LNCaP clone FGC (cell line): Measurements from ENCODE around the gene GON7.
"Not testable (repeated sequence)": the region's sequence is repeated elsewhere in the genome, so short reads cannot be mapped to it uniquely, and the experiment has no call there.

Experiments used
- DNase-seq: peaks from one replicate; pipeline ENCODE4 v3.0.0-alpha.2; 2011; ENCODE audit warnings: low read depth
- H3K4me3 ChIP-seq: 2 replicates; pipeline ENCODE4 v1.5.1; 2011; ENCODE audit warnings: mild to moderate bottlenecking, low read depth, low read length, control low read depth
- TF ChIP-seq, protein P1 (sequence below): IDR thresholded peaks from 2 replicates; pipeline ENCODE4 v1.5.1; 2012; ENCODE audit warnings: mild to moderate bottlenecking; ENCODE audit not compliant: control insufficient read depth, insufficient read depth; ENCODE audit errors: extremely low read depth

The GON7 gene

DNA sequence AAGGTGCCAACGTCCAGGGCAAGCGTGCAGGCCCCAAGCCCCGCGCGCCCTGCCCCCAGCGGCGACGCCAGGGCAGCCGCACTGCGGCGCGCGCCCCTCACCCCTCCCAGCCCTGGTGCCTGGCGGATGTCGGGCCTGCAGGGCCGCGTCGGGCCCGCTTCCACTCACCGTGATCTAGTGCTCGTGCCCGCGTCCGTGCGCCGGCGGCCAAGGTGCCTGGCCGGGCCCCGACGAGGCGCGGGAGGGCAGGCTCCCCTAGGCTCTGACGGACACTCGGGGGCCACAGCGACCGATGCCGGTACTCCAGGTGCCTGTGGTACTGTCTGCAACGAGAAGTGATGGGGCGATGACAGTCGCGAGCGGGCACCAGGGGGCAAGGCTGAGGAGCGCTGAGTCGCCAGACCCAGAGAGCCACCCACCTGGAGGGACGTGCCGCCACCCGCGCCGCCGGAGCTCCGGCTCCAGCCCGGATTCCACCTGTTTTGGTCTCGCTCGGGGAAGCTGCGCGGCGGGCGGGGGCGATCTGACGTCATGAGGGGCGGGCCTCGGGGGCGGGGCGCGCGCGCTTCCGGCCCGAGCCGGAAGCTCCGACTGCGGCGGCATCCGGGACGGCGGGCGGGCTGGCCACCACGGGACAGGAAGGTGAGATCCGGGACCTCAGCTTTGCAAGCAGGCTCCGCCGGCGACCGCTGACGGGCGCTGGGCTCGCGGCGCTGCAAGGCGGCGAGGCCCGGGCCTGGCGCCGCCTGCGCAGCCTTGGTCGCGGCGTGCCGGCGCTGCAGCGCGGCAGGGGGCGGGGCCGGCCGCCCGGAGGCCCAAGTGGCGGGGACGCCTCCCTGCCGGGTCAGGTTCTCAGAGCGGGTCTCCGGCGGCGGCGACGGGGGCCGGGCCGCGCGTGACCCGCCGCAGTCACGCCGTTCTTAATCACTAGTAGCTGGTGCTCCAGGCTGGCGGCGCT lies 22.2 kb downstream of the GON7 start, which contains the start of the genes LYSET and MOAP1:
TSS of gene LYSET (plus strand) at position 927 of the 958 bp plus-strand sequence. CDS start 89 bp downstream, outside the sequence.
TSS of gene MOAP1 (minus strand) at position 507 of the 958 bp plus-strand sequence. CDS start 655 bp downstream, outside the sequence.
- peak; percentile 54 for DNase-seq
- TF ChIP-seq, protein P1, sequence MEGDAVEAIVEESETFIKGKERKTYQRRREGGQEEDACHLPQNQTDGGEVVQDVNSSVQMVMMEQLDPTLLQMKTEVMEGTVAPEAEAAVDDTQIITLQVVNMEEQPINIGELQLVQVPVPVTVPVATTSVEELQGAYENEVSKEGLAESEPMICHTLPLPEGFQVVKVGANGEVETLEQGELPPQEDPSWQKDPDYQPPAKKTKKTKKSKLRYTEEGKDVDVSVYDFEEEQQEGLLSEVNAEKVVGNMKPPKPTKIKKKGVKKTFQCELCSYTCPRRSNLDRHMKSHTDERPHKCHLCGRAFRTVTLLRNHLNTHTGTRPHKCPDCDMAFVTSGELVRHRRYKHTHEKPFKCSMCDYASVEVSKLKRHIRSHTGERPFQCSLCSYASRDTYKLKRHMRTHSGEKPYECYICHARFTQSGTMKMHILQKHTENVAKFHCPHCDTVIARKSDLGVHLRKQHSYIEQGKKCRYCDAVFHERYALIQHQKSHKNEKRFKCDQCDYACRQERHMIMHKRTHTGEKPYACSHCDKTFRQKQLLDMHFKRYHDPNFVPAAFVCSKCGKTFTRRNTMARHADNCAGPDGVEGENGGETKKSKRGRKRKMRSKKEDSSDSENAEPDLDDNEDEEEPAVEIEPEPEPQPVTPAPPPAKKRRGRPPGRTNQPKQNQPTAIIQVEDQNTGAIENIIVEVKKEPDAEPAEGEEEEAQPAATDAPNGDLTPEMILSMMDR = peak; percentile 26
- peak within 1 kb of the TSS; percentile 97 for H3K4me3 ChIP-seq

DNA sequence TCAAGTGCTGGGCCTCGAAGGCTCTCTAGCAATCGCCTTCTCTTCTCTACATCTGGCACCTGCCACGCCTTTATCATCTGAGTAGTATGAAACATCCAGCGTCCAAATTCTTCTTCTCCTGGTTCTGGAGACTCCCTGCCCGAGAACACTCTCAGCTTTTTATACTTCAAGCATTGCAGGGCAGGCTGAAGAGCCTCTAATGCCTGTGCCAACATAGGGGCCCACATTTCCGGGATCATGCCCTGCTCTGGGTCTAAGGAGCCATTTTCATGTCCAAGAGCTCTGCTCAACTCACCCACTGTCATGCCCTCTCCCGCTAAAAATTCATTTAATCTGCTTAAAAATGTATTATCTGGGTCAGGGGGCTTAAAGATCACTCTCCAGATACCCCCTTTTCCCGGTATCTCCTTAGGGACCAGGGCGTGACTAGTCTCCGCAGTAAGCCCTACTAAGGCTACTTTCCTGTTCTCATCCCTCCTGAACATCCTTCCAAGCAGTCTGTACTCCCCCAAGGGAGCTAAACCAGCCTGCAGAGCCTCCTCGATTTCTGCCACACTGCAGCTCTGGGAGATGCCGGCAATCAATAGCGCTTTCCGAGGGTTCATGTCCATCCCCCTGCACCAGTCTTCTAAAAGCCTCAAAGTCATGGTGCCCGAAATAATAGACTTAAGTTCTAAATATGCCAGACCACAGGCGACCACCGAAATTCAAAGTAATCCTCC lies 23.1 kb downstream of the GON7 start:
- DNase-seq = no peak
- TF ChIP-seq, protein P1 = no peak
- peak overlapping the region; percentile 97 for H3K4me3 ChIP-seq

DNA sequence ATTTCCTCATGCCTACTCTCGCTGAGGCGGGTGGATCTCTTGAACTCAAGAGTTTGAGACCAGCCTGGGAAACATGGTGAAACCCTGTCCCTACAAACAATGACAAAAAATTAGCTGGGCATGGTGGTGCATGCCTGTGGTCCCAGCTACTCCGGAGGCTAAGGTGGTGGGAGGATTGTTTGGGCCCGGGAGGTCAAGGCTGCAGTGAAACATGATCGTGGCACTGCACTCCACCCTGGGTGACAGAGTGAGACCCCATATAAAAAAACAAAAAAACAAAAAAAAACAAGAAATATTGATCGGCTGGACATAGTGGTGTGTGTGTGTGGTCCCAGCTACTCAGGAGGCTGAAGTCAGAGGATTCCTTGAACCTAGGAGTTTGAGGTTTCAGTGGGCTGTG lies 31.4 kb downstream of the GON7 start:
- DNase-seq = no peak
- TF ChIP-seq, protein P1 = no peak
- H3K4me3 ChIP-seq = no peak overlapping the region

DNA sequence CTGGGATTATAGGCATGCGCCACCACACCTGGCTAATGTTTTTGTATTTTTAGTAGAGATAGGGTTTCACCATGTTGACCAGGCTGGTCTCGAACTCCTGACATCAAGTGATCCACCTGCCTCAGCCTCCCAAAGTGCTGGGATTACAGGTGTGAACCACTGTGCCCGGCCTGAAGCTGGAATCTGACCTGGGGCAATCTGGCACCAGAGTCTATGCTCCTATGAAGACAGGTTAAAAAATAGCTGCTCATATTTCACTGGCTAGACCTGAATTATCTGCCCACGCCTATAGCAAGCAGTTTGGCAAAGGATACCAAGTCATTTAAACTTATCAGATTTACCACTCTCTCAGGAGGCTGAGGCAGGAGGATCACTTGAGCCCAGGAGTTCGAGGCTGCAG lies 32.1 kb downstream of the GON7 start:
- not testable (repeated sequence) for H3K4me3 ChIP-seq, DNase-seq

DNA sequence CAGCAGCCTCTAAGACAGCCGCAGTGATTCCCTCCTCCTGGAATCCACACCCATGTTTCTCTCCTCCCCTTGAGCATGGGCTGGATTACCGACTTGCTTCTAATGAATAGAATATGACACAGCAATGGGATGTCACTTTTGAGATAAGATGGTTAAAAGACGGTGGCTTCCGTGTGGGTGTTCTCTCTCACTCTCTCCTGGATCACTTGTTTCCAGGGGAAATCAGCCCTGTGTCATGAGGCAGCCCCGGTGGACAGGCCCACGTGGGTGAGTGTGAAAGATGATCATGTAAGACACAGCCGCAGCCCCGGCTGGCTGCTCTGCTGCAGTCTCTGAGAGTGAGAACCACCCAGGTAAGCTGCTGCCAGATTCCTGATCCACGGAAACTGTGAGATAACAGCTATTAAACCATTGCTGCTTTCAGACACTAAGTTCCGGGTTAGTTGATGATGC lies 32.9 kb downstream of the GON7 start:
- no peak for DNase-seq
- TF ChIP-seq, protein P1 = no peak
- no peak overlapping the region for H3K4me3 ChIP-seq

DNA sequence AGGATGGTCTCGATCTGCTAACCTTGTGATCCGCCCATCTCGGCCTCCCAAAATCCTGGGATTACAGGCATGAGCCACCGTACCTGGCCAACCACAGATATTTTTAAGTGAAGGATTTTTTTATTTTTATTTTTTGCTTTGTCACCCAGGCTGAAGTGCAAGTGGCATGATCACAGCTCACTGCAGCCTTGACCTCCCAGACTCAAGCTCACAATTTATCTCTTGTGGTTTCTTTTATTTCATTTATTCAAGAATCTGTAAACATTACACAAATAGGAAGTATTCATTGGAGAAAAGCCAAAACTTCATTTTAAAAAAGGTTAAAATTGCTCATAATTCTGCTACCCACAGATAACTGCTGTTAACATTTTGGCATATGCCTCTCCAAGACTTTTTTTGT lies 35.5 kb downstream of the GON7 start:
- H3K4me3 ChIP-seq = no peak overlapping the region
- TF ChIP-seq, protein P1 = no peak
- DNase-seq = no peak

DNA sequence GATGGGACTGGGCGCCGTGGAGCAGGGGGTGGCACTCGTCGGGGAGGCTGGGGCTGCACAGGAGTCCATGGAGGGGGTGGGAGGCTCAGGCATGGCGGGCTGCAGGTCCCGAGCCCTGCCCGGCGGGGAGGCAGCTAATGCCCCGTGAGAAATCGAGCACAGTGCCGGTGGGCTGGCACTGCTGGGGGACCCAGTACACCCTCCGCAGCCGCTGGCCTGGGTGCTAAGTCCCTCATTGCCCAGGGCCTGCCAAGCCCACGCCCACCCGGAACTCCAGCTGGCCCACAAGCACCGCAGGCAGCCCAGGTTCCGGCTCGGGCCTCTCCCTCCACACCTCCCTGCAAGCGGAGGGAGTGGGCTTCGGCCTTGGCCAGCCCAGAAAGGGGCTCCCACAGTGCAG lies 36.7 kb downstream of the GON7 start:
- H3K4me3 ChIP-seq, DNase-seq: not testable (repeated sequence)

DNA sequence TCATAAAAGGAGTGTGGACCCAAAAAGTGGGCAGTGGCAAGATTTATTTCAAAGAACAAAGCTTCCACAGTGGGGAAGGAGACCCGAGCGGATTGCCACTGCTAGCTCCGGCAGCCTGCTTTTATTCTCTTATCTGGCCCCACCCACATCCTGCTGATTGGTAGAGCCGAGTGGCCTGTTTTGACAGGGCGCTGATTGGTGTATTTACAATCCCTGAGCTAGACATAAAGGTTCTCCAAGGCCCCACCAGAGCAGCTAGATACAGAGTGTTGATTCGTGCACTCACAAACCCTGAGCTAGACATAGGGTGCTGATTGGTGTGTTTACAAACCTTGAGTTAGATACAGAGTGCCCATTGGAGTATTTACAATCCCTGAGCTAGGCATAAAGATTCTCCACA lies 37.2 kb downstream of the GON7 start:
- not testable (repeated sequence) for DNase-seq, H3K4me3 ChIP-seq

DNA sequence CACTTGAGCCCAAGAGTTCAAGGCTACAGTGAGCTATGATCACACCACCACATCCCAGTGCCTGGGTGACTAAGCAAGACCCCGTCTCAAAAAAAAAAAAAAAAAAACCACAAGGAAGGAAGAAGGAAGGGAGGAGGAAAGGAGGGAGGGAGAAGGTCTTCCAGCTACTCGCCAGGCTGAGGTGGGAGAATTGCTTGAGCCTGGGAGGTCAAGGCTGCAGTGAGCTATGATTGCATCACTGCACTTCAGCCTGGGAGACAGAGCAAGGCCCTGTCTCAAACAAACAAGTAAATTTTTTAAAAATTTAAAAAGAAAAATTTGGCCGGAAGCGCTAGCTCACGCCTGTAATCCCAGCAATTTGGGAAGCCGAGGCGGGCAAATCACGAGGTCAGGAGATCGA lies 38.3 kb downstream of the GON7 start:
- not testable (repeated sequence) for H3K4me3 ChIP-seq, DNase-seq

DNA sequence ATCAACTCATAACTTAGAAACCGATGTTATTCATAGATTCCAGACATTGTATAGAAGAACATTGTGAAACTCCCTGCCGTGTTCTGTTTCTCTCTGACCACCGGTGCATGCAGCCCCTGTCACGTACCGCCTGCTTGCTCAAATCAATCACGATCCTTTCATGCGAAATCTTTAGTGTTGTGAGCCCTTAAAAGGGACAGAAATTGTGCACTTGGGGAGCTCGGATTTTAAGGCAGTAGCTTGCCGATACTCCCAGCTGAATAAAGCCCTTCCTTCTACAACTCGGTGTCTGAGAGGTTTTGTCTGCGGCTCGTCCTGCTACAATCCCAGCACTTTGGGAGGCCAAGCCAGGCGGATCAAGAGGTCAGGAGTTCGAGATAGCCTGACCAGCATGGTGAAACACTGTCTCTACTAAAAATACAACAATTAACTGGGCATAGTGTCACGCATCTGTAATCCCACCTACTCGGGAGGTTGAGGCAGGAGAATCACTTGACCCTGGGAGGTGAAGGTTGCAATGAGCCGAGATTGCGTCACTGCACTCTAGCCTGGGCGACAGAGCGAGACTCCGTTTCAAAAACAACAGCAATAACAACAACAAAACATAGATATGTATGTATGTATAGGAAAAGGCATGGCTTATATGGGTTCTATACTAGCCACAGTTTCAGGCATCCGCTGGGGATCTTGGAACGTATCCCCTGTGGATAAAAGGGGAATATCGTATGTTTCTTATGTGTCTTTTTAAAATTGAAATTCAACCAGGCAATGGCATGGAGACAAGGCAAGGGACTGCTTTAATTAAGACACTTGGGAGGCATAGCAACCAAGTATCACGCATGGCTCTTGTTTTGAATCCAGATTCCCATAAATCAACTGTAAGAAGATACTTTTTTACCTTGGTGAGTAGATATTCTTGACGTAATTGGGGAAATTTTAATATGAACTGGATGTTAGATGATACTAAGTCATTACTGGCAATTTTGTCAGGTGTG lies 41.3 kb downstream of the GON7 start:
- H3K4me3 ChIP-seq, DNase-seq: not testable (repeated sequence)
